Muscle layer of duodenum (tissue), 2 donors: ENCODE data around the gene MAFF.

Source experiments
- H3K27ac ChIP-seq: one replicate; pipeline ENCODE4 v1.7.0; 2013; ENCODE audit warnings: mild to moderate bottlenecking, low read length
- H3K27me3 ChIP-seq: one replicate; pipeline ENCODE4 v1.7.0; 2013; ENCODE audit warnings: low read depth, mild to moderate bottlenecking, control low read depth, low read length
- H3K36me3 ChIP-seq, 2 donors: one replicate each; pipeline ENCODE4 v1.7.0; 2013; ENCODE audit warnings: low read length in 2 of 2, control low read depth in 1 of 2, mild to moderate bottlenecking in 1 of 2; ENCODE audit not compliant: insufficient read depth in 2 of 2, control insufficient read depth in 1 of 2
- H3K4me1 ChIP-seq, 2 donors: one replicate each; pipeline ENCODE4 v1.7.0; 2013; ENCODE audit warnings: low read length in 2 of 2, mild to moderate bottlenecking in 2 of 2, control low read depth in 1 of 2, moderate library complexity in 1 of 2; ENCODE audit not compliant: insufficient read depth in 2 of 2, control insufficient read depth in 1 of 2
- H3K4me3 ChIP-seq, 2 donors: one replicate each; pipeline ENCODE4 v1.7.0; 2013; ENCODE audit warnings: low read length in 2 of 2, low read depth in 1 of 2, mild to moderate bottlenecking in 1 of 2
- H3K9me3 ChIP-seq, 2 donors: one replicate each; pipeline ENCODE4 v1.7.0; 2013; ENCODE audit warnings: low read length in 2 of 2, control low read depth in 1 of 2, mild to moderate bottlenecking in 1 of 2; ENCODE audit not compliant: control insufficient read depth in 1 of 2
- donor health status: healthy.

MAFF gene

DNA sequence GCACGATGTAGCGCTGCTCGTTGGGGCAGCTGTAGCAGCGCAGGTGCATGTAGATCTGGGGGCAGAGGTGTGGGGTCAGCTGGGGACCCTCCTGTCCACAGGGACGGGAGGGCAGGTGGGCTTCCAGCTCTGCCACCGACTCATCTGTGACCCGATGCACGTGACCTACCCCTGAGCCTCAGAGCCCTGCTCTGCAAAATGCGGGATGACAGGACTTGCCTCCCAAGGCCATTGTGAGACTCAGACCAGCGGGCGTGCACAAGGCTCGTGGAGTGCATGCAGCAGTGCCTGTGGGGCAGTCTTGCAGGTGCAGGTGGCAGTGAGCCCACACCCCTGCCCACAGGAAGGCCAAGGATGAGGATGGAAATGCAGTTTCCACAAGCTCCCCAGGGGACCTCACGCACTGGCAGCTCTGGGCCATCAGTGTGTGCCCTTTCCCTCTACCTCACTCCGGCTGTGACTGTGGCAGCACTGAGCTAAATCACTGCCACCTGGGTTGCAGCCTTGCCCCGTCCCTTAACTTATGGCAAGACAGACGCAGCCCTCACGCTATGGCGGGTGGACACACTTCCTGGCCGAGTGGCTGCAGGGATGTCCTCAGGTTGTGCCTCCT lies 44.4 kb downstream of the MAFF start:
- H3K36me3 ChIP-seq: peaks cover 12 to 40% of the 10 kb centered on the region in 2 donors
- no peaks in the 10 kb centered on the region for H3K9me3 ChIP-seq
- no peak overlapping the region for H3K4me3 ChIP-seq
- H3K27ac ChIP-seq: no peak overlapping the region
- H3K27me3 ChIP-seq: no peaks in the 10 kb centered on the region
- peaks cover 0 to 41% of the 10 kb centered on the region in 2 donors for H3K4me1 ChIP-seq

DNA sequence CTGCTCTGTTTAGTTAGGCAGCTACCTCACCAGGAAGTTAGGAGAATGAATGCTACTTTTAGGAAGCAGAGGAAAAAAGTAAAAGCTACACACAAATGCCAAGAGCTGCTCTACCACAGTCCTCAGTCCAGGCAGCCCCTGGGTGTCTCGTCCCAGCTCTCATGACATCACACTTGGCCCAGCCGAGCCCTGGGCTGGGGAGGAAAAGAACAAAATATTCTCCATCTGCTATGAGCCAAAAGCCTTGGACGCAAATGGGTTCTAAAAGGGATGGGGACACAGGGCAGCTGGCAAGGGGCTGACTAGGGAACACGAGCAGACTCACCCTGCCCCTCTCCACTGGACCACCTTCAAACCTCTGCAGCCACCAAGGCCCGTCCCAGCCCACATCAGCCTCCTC lies 44.9 kb downstream of the MAFF start:
- H3K27me3 ChIP-seq: no peaks in the 10 kb centered on the region
- peaks cover 0 to 46% of the 10 kb centered on the region in 2 donors for H3K4me1 ChIP-seq

DNA sequence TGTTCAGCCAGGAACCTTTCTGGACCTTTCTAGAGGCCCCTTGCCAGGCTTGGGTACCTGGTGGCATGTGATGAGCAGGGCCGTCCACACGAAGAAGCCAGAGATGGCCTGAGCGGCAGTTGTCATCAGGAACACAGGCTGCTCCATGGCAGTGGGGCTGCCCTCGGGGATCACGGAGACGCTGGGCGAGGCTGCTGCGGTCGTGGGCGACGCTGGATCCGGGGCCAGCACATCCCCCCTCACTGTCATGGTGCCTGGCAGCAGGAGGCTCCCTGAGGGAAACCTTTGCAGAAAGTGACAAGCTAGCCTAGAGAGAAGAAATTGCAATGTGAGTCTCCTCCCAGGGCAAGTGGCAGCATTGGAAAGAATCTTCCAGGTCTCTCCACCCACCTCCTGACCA lies 45.9 kb downstream of the MAFF start:
- H3K36me3 ChIP-seq: peaks cover 12 to 40% of the 10 kb centered on the region in 2 donors
- peaks cover 0 to 52% of the 10 kb centered on the region in 2 donors for H3K4me1 ChIP-seq
- H3K27me3 ChIP-seq: no peaks in the 10 kb centered on the region
- no peak overlapping the region for H3K27ac ChIP-seq
- no peak overlapping the region for H3K4me3 ChIP-seq
- H3K9me3 ChIP-seq: no peaks in the 10 kb centered on the region

More for the DNA sequence above, 44.9 kb downstream of the MAFF start:
- H3K27ac ChIP-seq: no peak overlapping the region
- H3K9me3 ChIP-seq: no peaks in the 10 kb centered on the region
- H3K4me3 ChIP-seq: no peak overlapping the region
- peaks cover 12 to 40% of the 10 kb centered on the region in 2 donors for H3K36me3 ChIP-seq

DNA sequence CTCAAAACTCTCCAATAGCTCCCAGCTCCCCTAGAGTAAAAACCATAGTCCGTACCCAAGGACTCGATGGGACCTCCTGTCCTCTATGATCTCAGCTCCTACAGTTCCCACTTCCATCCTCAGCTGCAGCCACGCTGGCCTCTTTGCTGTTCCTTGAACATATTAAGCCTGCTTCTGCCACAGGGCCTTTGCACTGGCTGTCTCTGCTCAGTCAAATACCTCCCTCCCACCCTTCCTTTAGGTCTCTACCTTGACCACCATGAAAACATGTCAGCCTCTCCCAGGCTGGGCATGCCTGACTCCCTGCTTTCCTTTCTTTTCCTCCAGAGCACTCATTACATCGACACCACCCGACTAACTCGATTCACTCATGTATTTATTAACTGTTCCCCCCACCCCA lies 46.5 kb downstream of the MAFF start:
- Histone ChIP-seq H3K9me3 (no peaks in the 10 kb centered on the region), H3K36me3 (peaks cover 12 to 40% of the 10 kb centered on the region in 2 donors), H3K4me1 (peaks cover 0 to 48% of the 10 kb centered on the region in 2 donors), H3K27ac (no peak overlapping the region), H3K27me3 (no peaks in the 10 kb centered on the region), H3K4me3 (no peak overlapping the region)

DNA sequence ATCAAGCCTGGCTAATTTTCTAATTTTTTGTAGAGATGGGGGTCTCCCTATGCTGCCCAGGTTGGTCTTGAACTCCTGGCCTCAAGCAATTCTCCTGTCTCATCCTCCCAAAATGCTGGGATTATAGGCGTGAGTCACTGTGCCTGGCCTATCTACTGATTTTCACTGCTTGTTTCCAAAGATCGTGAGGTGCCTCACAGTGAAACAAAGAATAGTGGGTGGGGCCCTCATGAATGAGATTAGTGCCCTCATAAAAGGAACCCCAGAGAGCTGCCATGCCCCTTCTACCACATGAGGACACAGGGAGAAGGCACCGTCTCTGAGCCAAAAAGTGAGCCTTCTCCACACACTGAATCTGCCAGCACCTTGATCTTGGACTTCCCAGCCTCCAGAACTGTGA lies 47.5 kb downstream of the MAFF start:
- Histone ChIP-seq H3K4me3 (no peak overlapping the region), H3K36me3 (peaks cover 12 to 31% of the 10 kb centered on the region in 2 donors), H3K27ac (no peak overlapping the region)

DNA sequence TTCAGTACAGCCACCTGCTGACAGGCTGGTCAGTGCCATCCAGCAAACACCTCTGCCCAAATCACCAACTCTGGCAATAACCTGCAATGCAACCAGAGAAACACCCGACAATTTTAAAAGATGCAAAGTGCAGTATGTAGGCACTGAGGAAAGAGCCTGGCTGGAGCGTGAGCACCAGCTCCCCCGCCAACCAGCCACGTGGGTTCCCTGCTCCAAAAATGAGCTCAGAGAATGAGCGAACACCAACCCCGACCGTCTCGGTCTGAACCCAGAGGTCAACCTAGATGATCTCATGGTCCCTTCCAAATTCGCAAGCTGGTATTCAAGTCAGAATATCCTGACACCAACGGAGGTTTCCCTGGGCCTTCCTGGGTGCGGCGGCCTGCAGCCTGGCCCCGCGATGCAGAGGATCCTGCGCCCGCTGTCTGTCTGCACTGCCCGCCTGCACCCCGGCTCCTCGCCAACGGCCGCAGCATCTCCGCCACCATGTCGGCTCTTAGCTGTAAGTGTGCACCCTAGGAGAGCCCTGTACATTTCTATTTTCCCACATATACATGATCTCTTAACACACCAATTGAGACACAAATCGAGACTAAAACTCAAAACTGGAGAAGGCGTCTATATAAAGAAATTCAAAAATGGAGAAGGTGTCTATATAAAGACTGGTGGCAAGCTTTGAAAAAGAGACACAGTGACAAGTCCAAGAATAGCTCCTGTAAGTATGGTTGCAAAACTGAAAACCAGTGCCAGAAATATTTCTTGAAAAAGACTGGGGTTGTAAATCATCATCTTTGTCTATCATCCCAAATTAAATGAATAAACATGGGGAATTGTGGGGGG lies 48.2 kb downstream of the MAFF start:
- Histone ChIP-seq H3K4me1 (peaks cover 0 to 45% of the 10 kb centered on the region in 2 donors), H3K27ac (no peak overlapping the region), H3K9me3 (no peaks in the 10 kb centered on the region), H3K36me3 (peaks cover 7 to 23% of the 10 kb centered on the region in 2 donors), H3K4me3 (no peak overlapping the region), H3K27me3 (no peaks in the 10 kb centered on the region)

More for the DNA sequence above, 47.5 kb downstream of the MAFF start:
- Histone ChIP-seq H3K9me3 (no peaks in the 10 kb centered on the region), H3K27me3 (no peaks in the 10 kb centered on the region), H3K4me1 (peaks cover 0 to 45% of the 10 kb centered on the region in 2 donors)

DNA sequence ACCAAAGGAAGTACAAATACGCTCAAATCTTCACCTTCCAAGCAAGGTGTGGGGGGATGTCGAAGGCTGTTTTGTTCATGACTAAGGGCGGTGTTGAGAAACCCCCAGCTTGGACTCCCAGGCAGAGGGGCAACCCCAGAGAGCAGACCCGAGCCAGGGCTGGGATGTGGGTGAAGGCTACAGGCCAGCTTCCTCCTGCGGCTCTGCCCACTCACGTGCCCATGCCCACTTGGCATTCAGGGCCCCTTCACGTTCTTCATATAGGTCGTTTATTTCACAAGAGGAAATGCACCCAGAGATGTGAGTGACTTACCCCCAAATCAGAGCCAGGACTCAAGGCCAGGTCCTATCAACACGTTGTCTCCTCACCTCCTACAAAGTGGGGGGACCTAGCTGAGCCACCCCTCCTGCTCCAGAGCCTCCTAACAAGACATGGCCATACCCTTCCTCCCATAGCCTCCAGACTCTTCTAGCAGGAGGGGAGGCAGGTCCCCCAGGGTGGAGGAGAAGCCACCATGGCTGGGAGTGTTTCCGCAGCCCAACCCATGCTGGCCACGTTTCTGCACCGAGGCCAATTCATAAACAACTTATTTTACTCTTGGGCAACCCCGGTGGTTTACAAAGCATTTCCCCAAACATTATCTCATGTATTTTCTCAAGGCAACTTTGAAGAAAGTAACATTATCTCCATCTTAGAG lies 49.0 kb downstream of the MAFF start:
- H3K4me1 ChIP-seq: peaks cover 0 to 44% of the 10 kb centered on the region in 2 donors

DNA sequence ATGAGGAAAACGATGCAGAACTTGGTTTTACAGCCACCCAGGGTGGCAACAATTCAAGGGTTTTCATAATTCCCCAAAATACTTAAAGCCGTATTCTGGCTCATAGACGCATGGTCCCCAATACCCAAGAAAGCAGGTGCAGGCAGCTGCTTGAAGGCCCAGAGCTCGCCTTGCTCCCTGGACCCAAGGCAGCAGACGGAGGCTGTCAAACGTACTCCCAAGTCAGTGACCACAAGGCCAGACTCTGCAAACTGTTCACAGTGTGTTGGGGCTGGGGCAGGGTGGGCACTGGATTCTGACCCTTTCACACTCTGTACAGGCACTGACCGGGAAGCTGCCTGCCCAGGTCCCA lies 49.5 kb downstream of the MAFF start:
- Histone ChIP-seq H3K4me1 (peaks cover 0 to 40% of the 10 kb centered on the region in 2 donors), H3K36me3 (peaks cover 5 to 14% of the 10 kb centered on the region in 2 donors), H3K27ac (no peak overlapping the region), H3K27me3 (no peaks in the 10 kb centered on the region), H3K4me3 (no peak overlapping the region), H3K9me3 (no peaks in the 10 kb centered on the region)

More for the DNA sequence above, 49.0 kb downstream of the MAFF start:
- peaks cover 7 to 20% of the 10 kb centered on the region in 2 donors for H3K36me3 ChIP-seq
- H3K27me3 ChIP-seq: no peaks in the 10 kb centered on the region
- no peak overlapping the region for H3K4me3 ChIP-seq
- no peak overlapping the region for H3K27ac ChIP-seq
- no peaks in the 10 kb centered on the region for H3K9me3 ChIP-seq

DNA sequence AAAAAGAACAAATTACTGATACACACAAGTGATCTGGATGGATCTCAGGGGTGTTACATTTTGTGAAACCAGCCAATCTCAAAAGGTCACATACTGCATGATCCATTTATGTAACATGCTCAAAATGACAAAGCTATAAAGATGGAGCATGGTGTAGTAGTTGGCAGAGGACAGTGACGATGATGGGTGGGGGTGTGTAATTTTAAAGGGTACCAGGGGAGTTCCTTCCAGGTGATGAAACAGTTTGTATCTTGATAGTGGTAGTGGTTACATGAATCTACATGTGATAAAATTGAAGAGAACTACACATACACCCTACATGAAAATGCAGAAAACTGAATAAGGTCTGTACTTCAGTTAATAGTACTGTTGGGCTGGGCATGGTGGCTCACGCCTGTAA lies 53.9 kb downstream of the MAFF start:
- Histone ChIP-seq H3K9me3 (no peaks in the 10 kb centered on the region), H3K36me3 (no peaks in the 10 kb centered on the region), H3K4me1 (peaks cover 21 to 51% of the 10 kb centered on the region in 2 donors), H3K27me3 (no peaks in the 10 kb centered on the region), H3K4me3 (no peak overlapping the region), H3K27ac (no peak overlapping the region)

DNA sequence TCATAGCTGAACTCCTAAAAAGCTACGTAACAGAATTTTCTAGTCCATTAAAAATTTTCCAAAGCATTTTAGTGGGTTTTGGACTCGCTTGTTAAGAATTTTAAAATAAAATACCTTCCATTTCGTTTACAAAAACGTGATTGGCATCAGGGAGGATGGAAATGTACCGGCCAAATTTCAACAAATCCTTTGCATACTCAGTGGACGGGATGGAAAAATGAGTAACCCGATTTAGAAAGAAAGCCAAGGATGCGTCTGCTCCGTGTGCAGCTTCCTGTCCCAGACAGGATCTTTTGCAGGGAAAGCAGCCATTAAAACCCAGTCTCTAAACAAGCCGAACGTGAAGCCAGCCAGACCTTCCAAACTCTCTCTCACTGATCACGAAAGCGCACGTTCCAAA lies 55.4 kb downstream of the MAFF start:
- Histone ChIP-seq H3K36me3 (no peaks in the 10 kb centered on the region), H3K9me3 (no peaks in the 10 kb centered on the region), H3K27ac (peak overlapping the region; percentile 82), H3K4me1 (peaks cover 26 to 54% of the 10 kb centered on the region in 2 donors), H3K4me3 (peak overlapping the region; percentile 45 to 50), H3K27me3 (no peaks in the 10 kb centered on the region)

DNA sequence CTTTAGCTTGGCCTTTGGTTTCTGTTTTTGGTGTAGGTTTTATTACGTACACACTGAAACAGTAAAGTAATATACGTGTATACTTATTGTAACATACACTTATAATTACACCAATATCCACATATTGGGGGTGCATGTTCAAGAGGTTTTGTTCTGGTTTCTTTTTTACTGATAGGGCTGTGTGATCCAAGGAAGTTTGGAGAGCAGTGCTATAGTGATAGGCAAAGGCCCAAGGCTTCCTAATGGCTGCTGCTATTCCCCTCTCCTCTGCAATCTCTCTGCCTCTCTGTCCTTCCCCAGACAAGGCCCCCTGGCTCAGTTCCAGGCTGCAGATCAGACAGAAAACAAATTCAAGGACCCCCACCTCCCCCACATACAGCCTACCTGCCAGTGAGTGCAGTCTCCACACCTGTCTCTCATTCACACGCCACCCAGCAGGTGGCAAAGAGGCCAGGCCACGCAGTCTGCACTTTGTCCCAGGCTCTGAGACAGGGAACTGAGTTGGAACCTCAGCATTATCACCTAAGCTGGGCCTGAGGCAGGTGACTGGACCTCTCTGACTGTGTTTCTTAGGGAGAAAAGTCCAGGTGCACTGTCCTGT lies 56.0 kb downstream of the MAFF start:
- no peaks in the 10 kb centered on the region for H3K27me3 ChIP-seq
- H3K4me3 ChIP-seq: peak overlapping the region; percentile 45 to 50
- H3K4me1 ChIP-seq: peaks cover 30 to 57% of the 10 kb centered on the region in 2 donors
- peak overlapping the region; percentile 82 for H3K27ac ChIP-seq
- no peaks in the 10 kb centered on the region for H3K9me3 ChIP-seq
- no peaks in the 10 kb centered on the region for H3K36me3 ChIP-seq
